Thoracic aorta (tissue), 2 donors: ENCODE results near the gene HSPB9. TPM values are rescaled to one million over a fixed set of nuclear protein-coding genes. Genes with fewer than 3 reads are reported as not detected.
A peak's percentile ranks its signal among the peaks of the same experiment; 100 is the strongest.

Experiments used
- ATAC-seq: fragments of 150-250 bp; one replicate; pipeline ENCODE4 v1.8.0; 2017; ENCODE audit warnings: low read depth; ENCODE audit not compliant: insufficient number of reproducible peaks, low FRiP score
- DNase-seq: peaks from one replicate; pipeline ENCODE4 v3.0.0-alpha.2; 2020; ENCODE audit warnings: low spot score
- H3K27ac ChIP-seq, 2 donors: fragments of 200-600 bp; sonication (generic); 1 replicate in 1 of 2; 2 replicates in 1 of 2; pipeline ENCODE4 v1.5.1; 2016; ENCODE audit warnings: mild to moderate bottlenecking in 2 of 2, moderate library complexity in 2 of 2
- H3K27me3 ChIP-seq: fragments of 200-600 bp; sonication (generic); replicated peaks from 2 replicates; pipeline ENCODE4 v1.6.0; 2016; ENCODE audit warnings: mild to moderate bottlenecking; ENCODE audit not compliant: insufficient read depth
- H3K36me3 ChIP-seq: fragments of 200-600 bp; sonication (generic); one replicate; pipeline ENCODE4 v1.5.1; 2016
- H3K4me1 ChIP-seq, 2 donors: fragments of 200-600 bp; sonication (generic); 1 replicate in 1 of 2; 2 replicates in 1 of 2; pipeline versions ENCODE4 v1.5.1 to v1.6.0; 2016; ENCODE audit warnings: low read depth in 2 of 2, mild to moderate bottlenecking in 1 of 2; ENCODE audit not compliant: control insufficient read depth in 1 of 2
- H3K4me3 ChIP-seq: fragments of 200-600 bp; sonication (generic); 2 replicates; pipeline ENCODE4 v1.5.1; 2016; ENCODE audit warnings: mild to moderate bottlenecking
- H3K9me3 ChIP-seq: fragments of 200-600 bp; sonication (generic); 2 replicates; pipeline ENCODE4 v1.5.1; 2016
- total RNA-seq, 2 donors: library from RNA; depleted of rRNA; stranded (reverse); fragments of >200 nt; gene quantifications; one replicate each; pipeline versions ENCODE4 v1.1.0 to v1.2.3, GENCODE V29; 2016
- TF ChIP-seq, protein P1 (sequence below): fragments of 200-600 bp; sonication (generic); IDR thresholded peaks from one replicate; pipeline ENCODE4 v1.5.1; 2019; ENCODE audit warnings: antibody characterized with exemption

HSPB9 gene
- total RNA-seq, 2 donors from 2014 or later, result not detected

DNA sequence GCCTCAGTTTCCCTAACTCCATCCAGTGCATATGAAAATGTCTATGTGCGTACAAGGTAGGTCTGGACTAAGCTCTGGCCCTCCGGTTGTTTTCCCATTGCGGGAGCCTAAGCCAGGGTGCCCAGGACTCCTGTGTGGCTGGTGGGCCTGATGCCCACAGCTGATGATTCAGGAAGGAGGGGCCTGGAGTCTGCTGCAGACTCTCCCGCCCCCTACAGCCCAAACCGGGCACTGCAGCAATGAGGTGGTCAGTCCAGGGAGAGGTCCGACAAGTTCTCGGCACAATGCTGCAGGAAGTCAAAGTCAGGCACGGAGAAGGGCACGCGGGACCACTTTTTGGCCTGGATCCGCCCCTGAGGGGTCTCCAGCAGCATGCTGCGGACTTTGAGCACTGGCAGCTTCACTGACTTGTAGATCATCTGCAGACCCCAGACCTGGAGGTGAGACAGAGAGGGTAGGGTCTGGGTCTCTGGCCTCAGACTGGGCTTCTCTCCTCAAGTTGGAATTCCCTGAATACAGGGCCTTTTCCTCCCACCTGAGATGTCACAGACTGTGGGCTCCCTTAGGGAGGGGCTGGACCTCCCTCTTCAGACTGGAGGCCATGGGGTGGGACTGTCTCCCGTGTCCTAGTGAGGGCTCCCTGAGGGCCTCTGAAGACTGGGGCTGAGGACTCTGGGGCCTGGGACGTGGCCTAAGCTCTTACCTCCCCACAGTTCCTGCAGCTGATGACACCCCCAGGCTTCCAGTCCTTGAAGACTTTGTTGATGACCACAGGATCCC lies 20.9 kb upstream of the HSPB9 start:
- no peaks in the 10 kb centered on the region for H3K36me3 ChIP-seq
- H3K4me3 ChIP-seq, result no peak overlapping the region
- H3K27me3 ChIP-seq, result peaks cover 7% of the 10 kb centered on the region
- H3K9me3 ChIP-seq, result no peaks in the 10 kb centered on the region
- ATAC-seq (no peak), DNase-seq (peak; percentile 49)
- H3K27ac ChIP-seq, result no peak overlapping the region
- TF ChIP-seq, protein P1, sequence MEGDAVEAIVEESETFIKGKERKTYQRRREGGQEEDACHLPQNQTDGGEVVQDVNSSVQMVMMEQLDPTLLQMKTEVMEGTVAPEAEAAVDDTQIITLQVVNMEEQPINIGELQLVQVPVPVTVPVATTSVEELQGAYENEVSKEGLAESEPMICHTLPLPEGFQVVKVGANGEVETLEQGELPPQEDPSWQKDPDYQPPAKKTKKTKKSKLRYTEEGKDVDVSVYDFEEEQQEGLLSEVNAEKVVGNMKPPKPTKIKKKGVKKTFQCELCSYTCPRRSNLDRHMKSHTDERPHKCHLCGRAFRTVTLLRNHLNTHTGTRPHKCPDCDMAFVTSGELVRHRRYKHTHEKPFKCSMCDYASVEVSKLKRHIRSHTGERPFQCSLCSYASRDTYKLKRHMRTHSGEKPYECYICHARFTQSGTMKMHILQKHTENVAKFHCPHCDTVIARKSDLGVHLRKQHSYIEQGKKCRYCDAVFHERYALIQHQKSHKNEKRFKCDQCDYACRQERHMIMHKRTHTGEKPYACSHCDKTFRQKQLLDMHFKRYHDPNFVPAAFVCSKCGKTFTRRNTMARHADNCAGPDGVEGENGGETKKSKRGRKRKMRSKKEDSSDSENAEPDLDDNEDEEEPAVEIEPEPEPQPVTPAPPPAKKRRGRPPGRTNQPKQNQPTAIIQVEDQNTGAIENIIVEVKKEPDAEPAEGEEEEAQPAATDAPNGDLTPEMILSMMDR, result peak; percentile 77
- peaks cover 3 to 4% of the 10 kb centered on the region in 2 donors for H3K4me1 ChIP-seq

DNA sequence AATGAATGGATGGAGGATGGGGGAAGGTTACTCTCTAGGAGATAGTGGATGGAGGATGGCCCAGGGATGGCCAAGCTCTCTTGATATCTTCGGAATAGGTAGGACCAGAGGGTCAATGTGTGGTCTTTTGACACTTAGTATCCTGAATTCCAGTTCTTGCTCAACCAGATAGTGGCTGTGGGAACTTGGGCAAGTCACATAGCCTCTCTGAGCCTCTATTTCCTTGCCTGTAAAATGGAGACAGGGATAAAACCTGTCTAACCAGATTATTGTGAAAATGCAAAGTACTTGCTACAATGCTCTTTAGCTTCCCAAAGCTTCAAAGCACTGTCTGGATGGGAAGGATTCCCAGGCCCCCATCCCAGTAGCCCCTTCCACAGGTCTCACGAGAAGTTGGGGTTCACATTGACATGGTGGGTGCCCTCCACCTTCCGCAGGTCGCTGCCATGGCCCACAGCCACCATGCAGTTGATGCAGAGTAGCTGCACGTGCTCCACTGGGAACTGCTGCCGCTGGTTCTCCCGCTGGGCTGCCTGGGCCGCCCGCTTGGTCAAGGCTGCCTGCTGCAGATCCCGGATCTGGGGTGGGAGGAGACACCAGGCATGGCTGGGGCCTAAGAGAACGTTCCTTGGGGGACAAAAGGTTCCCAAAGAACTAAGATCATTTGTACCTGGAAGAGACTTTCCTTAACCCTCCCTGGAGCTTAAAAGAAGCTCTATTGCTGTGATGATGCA lies 19.2 kb upstream of the HSPB9 start:
- DNase-seq, result no peak
- no peak overlapping the region for H3K27ac ChIP-seq
- H3K27me3 ChIP-seq, result no peaks in the 10 kb centered on the region
- no peaks in the 10 kb centered on the region for H3K4me1 ChIP-seq
- H3K4me3 ChIP-seq, result no peak overlapping the region
- TF ChIP-seq, protein P1, result no peak
- no peaks in the 10 kb centered on the region for H3K9me3 ChIP-seq
- H3K36me3 ChIP-seq, result no peaks in the 10 kb centered on the region
- ATAC-seq, result no peak

DNA sequence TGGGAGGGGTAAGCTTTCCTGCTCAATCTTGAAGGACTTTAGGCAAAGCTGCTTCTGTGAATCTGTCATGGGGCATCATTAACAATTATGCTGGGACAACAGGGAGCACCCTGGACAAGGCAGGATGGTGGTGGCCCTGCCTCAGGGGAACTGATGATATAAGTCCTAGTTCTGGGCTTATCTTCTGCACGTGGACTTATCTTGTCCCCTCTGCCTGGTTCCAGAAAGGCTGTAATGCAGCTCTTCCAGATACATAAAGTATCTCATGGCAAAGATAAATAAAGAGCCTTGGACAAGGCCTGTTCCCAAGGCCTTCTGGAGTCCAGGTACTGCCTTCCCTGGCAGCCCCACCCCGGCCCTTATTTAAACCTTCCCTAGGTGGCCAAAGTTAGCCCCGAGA lies 18.3 kb upstream of the HSPB9 start:
- no peak overlapping the region for H3K27ac ChIP-seq

DNA sequence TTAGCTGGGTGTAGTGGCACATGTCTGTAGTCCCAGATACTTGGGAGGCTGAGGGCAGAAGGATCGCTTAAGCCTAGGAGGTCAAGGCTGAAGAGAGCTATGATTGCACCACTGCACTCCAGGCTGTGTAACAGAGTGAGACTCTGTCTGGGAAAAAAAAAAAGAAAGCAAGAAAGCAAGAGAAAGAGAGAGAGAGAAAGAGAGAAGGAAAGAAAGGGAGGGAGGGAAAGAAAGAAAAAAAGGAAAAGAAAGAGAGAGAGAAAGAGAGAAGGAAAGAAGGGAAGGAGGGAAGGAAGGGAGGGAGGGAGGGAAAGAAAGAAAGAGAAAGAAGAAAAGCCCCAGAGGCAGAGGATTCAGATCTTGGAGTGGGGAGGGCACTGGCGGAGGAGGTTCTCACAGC lies 16.6 kb upstream of the HSPB9 start:
- Histone ChIP-seq H3K36me3 (peaks cover 6% of the 10 kb centered on the region), H3K9me3 (no peaks in the 10 kb centered on the region), H3K4me3 (no peak overlapping the region), H3K27me3 (no peaks in the 10 kb centered on the region), H3K27ac (no peak overlapping the region), H3K4me1 (peaks cover under 1 to 3% of the 10 kb centered on the region in 2 donors)
- DNase-seq (no peak), ATAC-seq (no peak)
- TF ChIP-seq, protein P1, result no peak

More for the DNA sequence above, 18.3 kb upstream of the HSPB9 start:
- ATAC-seq (no peak), DNase-seq (no peak)
- no peaks in the 10 kb centered on the region for H3K9me3 ChIP-seq
- peaks cover 6% of the 10 kb centered on the region for H3K36me3 ChIP-seq
- H3K4me1 ChIP-seq, result no peaks in the 10 kb centered on the region
- no peaks in the 10 kb centered on the region for H3K27me3 ChIP-seq
- TF ChIP-seq, protein P1, result no peak
- H3K4me3 ChIP-seq, result no peak overlapping the region

DNA sequence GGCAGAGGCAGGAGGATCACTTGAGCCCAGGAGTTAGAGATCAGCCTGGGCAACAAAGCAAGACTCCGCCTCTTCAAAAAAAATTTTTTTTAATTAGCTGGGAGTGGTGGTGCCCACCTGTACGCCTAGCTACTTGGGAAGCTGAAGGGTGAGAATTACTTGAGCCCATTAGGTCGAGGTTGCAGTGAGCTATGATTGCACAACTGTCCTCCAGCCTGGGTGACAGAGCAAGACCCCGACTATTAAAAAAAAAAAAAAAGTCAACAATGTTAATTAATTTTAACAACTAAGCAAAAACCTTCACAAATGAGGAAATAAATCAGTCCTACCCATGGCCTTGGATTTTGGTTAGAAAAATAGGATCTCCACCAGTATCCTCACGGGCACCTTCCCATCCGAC lies 15.5 kb upstream of the HSPB9 start:
- H3K9me3 ChIP-seq, result no peaks in the 10 kb centered on the region
- TF ChIP-seq, protein P1, result no peak
- H3K36me3 ChIP-seq, result peaks cover 6% of the 10 kb centered on the region
- ATAC-seq (no peak), DNase-seq (no peak)
- no peaks in the 10 kb centered on the region for H3K27me3 ChIP-seq
- peaks cover 8 to 13% of the 10 kb centered on the region in 2 donors for H3K4me1 ChIP-seq
- peak overlapping the region; percentile 29 for H3K4me3 ChIP-seq
- H3K27ac ChIP-seq, result no peak overlapping the region
